ENCODE measurements around the gene CFDP1. TPM values are rescaled to one million over a fixed set of nuclear protein-coding genes. Genes with fewer than 3 reads are reported as not detected.
A peak's percentile ranks its signal among the peaks of the same experiment; 100 is the strongest.

Gene CFDP1
- total RNA-seq, 2 experiments from 2014 or later: 38.9 to 41.6 TPM

DNA sequence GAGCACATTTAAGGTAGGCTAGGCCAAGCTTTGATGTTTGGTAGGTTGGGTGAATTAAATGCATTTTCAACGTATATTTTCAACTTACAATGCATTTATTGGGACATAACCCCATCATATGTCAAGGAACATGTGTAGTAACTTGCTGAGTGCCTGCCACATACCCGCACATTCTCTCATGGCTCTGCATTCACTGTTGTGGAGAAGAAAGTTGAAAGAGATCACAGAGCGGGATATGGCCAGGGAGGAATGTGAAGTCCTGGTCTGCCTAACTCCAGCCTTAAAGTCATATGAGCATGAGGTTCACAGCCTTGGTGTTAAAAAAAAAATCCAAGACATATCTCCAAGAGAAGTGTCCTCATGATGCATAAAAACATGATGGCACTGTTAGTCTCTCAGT, 79.1 kb downstream of the CFDP1 start:
- POLR2A ChIA-PET: no interaction called here
- CTCF ChIA-PET: no interaction called here

GRCh38 chr16:75351183-75351582, 82.1 kb downstream of the CFDP1 start:
- H3K4me3 Mint-ChIP-seq: no peak overlapping the region
- no peak overlapping the region for H3K27ac Mint-ChIP-seq
- no peaks in the 10 kb centered on the region for H3K4me1 Mint-ChIP-seq (ENCODE audit: low read depth)
- ChIA-PET CTCF (no interaction called here), POLR2A (no interaction called here)
- DNase-seq (no peak), ATAC-seq (no peak)
- peaks cover 5% of the 10 kb centered on the region for H3K36me3 Mint-ChIP-seq (ENCODE audit: low read depth)
- H3K9me3 Mint-ChIP-seq (ENCODE audit: insufficient read depth): no peaks in the 10 kb centered on the region
- H3K27me3 Mint-ChIP-seq (ENCODE audit: low read depth): no peaks in the 10 kb centered on the region

More for the DNA sequence above, 79.1 kb downstream of the CFDP1 start:
- no peaks in the 10 kb centered on the region for H3K27me3 Mint-ChIP-seq (ENCODE audit: low read depth)
- no peak for DNase-seq
- no peak overlapping the region for H3K27ac Mint-ChIP-seq
- no peaks in the 10 kb centered on the region for H3K4me1 Mint-ChIP-seq (ENCODE audit: low read depth)
- H3K4me3 Mint-ChIP-seq: no peak overlapping the region
- H3K9me3 Mint-ChIP-seq (ENCODE audit: insufficient read depth): no peaks in the 10 kb centered on the region
- ATAC-seq: no peak
- H3K36me3 Mint-ChIP-seq (ENCODE audit: low read depth): peaks cover 10% of the 10 kb centered on the region

DNA sequence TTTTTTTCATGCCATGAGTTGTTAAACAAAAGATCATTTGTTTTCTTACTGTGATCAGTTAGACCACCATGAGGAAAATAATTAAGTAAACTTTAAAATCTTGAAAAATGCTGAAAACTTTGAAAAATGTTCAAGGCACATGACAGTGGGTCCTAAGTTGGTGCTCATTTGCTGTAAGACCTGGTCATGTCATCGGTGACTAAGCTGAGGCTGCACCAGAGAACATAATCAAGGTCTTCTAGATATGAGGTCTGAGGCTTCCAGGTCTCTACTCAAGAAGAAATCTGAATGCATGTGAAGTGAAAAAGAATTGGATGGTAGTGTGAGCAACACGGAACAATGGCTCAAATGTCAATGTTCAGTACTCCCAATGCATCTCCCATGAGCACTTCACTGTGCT, 87.6 kb downstream of the CFDP1 start:
- H3K27me3 Mint-ChIP-seq (ENCODE audit: low read depth): no peaks in the 10 kb centered on the region
- no peak overlapping the region for H3K27ac Mint-ChIP-seq
- H3K4me3 Mint-ChIP-seq: no peak overlapping the region
- CTCF ChIA-PET: no interaction called here
- H3K4me1 Mint-ChIP-seq (ENCODE audit: low read depth): no peaks in the 10 kb centered on the region
- DNase-seq (no peak), ATAC-seq (no peak)
- peaks cover 7% of the 10 kb centered on the region for H3K36me3 Mint-ChIP-seq (ENCODE audit: low read depth)
- H3K9me3 Mint-ChIP-seq (ENCODE audit: insufficient read depth): no peaks in the 10 kb centered on the region
- POLR2A ChIA-PET: no interaction called here

DNA sequence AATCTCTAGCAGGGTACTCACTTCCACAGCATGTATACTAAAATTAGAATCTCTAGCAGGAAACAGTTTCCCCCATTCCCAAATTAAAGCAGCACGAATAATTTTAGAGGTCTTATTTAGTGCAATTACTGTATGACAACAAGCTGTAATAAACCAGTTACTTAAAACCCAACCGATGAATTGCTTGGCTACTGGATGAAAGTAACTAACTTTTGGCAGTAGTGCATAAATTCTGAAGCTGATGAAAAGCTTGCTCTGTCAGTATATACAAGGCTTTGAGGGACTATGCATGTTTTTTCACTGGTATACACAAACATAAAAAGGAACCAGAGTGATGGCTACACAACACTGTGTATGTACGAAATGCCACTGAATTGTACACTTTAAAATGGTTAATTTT, 89.4 kb downstream of the CFDP1 start:
- H3K27ac Mint-ChIP-seq: no peak overlapping the region
- no peaks in the 10 kb centered on the region for H3K9me3 Mint-ChIP-seq (ENCODE audit: insufficient read depth)
- POLR2A ChIA-PET: no interaction called here
- no peak overlapping the region for H3K4me3 Mint-ChIP-seq
- DNase-seq (no peak), ATAC-seq (no peak)
- CTCF ChIA-PET: no interaction called here
- no peaks in the 10 kb centered on the region for H3K4me1 Mint-ChIP-seq (ENCODE audit: low read depth)
- H3K36me3 Mint-ChIP-seq (ENCODE audit: low read depth): peaks cover 6% of the 10 kb centered on the region
- H3K27me3 Mint-ChIP-seq (ENCODE audit: low read depth): no peaks in the 10 kb centered on the region

DNA sequence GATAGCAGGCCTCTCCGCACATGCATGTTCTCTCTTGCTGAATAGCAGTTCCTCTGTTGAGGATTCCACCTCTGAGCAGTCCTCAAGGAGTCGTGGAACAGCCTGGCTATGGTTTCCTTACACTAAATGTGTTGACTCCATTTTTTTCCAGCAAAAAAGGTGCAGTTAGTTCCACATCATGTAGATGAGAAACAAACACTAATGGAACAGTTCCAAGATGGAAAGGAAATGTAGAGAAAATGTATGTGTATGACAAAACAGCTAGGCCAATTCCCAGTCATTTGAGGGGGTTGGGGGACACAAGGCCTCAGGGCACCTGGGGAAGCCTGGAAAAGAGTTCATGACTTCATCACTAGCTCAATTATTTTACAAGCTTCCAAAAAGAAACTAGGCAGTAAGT, 90.0 kb downstream of the CFDP1 start:
- Mint-ChIP-seq H3K9me3 (ENCODE audit: insufficient read depth) (no peaks in the 10 kb centered on the region), H3K27me3 (ENCODE audit: low read depth) (no peaks in the 10 kb centered on the region), H3K36me3 (ENCODE audit: low read depth) (peaks cover 6% of the 10 kb centered on the region), H3K4me3 (no peak overlapping the region), H3K27ac (no peak overlapping the region), H3K4me1 (ENCODE audit: low read depth) (no peaks in the 10 kb centered on the region)
- DNase-seq (no peak), ATAC-seq (no peak)
- ChIA-PET CTCF (interaction anchor here (1.2 kb wide), 1 partner anchor 144 kb away, joined by 4 read pairs; no protein-coding TSS in a partner anchor), POLR2A (no interaction called here)

DNA sequence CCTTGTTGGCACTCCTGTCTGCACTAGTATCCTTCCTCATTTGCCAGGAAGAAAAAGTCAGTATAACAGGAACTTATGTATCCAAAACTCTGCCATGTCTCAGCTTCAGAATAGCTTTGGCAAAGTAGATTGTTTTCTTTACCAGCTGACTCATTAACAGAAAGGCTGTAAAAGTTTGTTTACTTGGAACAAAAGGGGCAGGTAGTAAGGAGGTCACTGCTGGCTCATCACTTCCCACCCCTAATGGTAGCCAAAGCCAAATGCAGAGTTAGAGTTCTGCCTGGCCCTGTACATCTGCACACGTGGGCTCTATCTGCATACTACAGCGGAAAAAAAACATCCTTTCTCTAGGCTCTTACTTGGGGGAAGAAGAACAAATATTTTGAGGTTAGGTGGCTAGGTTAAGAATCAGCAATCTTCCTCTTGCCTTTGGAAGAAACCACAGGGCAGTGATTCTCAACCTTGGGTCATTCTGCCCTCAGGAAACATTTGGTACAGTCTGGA, 90.9 kb downstream of the CFDP1 start:
- Mint-ChIP-seq H3K9me3 (ENCODE audit: insufficient read depth) (no peaks in the 10 kb centered on the region), H3K36me3 (ENCODE audit: low read depth) (peaks cover 6% of the 10 kb centered on the region), H3K4me3 (no peak overlapping the region), H3K27me3 (ENCODE audit: low read depth) (no peaks in the 10 kb centered on the region), H3K4me1 (ENCODE audit: low read depth) (no peaks in the 10 kb centered on the region), H3K27ac (no peak overlapping the region)
- ChIA-PET CTCF (interaction anchor here (1.2 kb wide), 1 partner anchor 143 kb away, joined by 4 read pairs; no protein-coding TSS in a partner anchor), POLR2A (no interaction called here)
- no peak for DNase-seq
- ATAC-seq: no peak

DNA sequence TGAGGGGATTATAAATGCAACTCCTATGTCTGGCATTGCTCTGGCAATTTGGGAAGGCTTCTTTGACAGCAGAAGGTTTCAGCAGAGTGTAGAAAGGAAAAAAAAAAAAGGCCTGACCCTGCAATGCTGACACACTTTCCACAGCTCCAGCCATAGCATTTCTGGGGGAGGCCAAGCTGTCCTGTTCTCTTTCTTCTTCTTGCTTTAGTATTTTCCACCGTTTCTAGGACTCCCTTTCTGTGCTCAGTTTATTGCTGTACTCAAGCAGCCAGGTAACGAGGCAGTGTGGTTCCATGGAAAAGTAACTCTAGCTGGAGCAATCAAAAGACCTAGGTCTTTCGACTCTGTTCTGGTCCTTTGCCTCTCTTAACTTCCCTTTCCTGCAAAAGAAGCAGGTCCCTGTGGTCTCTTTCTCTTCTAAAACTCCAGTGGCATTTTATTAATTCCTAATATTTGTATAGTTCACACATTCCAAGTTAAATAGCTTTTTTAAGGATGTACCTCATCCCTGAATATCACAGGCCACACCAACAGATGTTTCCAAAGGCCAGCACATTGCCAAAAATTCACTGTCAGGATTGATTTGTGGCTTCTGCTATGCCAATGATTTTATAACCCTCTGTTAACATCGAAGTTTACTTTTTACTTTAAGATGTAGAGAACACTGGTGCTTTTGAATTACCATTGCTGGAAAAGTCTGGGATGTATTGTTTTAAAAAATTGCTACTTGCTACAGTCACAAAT, 91.6 kb downstream of the CFDP1 start:
- CTCF ChIA-PET: no interaction called here

GRCh38 chr16:75340741-75341491, 92.4 kb downstream of the CFDP1 start:
- ChIA-PET POLR2A (no interaction called here), CTCF (no interaction called here)
- no peaks in the 10 kb centered on the region for H3K9me3 Mint-ChIP-seq (ENCODE audit: insufficient read depth)
- peaks cover 4% of the 10 kb centered on the region for H3K36me3 Mint-ChIP-seq (ENCODE audit: low read depth)
- H3K27me3 Mint-ChIP-seq (ENCODE audit: low read depth): no peaks in the 10 kb centered on the region
- no peaks in the 10 kb centered on the region for H3K4me1 Mint-ChIP-seq (ENCODE audit: low read depth)
- ATAC-seq: no peak
- no peak overlapping the region for H3K4me3 Mint-ChIP-seq
- no peak overlapping the region for H3K27ac Mint-ChIP-seq
- DNase-seq: no peak

More for the DNA sequence above, 91.6 kb downstream of the CFDP1 start:
- peaks cover 6% of the 10 kb centered on the region for H3K36me3 Mint-ChIP-seq (ENCODE audit: low read depth)
- ATAC-seq: no peak
- POLR2A ChIA-PET: no interaction called here
- no peak overlapping the region for H3K4me3 Mint-ChIP-seq
- H3K9me3 Mint-ChIP-seq (ENCODE audit: insufficient read depth): no peaks in the 10 kb centered on the region
- no peak overlapping the region for H3K27ac Mint-ChIP-seq
- no peaks in the 10 kb centered on the region for H3K4me1 Mint-ChIP-seq (ENCODE audit: low read depth)
- DNase-seq: no peak
- no peaks in the 10 kb centered on the region for H3K27me3 Mint-ChIP-seq (ENCODE audit: low read depth)

- H3K27ac Mint-ChIP-seq: no peak overlapping the region
- DNase-seq (no peak), ATAC-seq (no peak)
- H3K4me1 Mint-ChIP-seq (ENCODE audit: low read depth): peaks cover 15% of the 10 kb centered on the region
- no peaks in the 10 kb centered on the region for H3K27me3 Mint-ChIP-seq (ENCODE audit: low read depth)
- ChIA-PET CTCF (no interaction called here), POLR2A (no interaction called here)
- no peak overlapping the region for H3K4me3 Mint-ChIP-seq
- no peaks in the 10 kb centered on the region for H3K9me3 Mint-ChIP-seq (ENCODE audit: insufficient read depth)
- H3K36me3 Mint-ChIP-seq (ENCODE audit: low read depth): peaks cover 6% of the 10 kb centered on the region
Observed at GRCh38 chr16:75337430-75337829, 95.9 kb downstream of the CFDP1 start.

GRCh38 chr16:75336521-75336920, 96.8 kb downstream of the CFDP1 start:
- no peak for ATAC-seq
- ChIA-PET POLR2A (no interaction called here), CTCF (interaction anchor here (1.4 kb wide), 1 partner anchor 10 kb away, joined by 4 read pairs; no protein-coding TSS in a partner anchor)
- Mint-ChIP-seq H3K27ac (no peak overlapping the region), H3K4me1 (ENCODE audit: low read depth) (peaks cover 15% of the 10 kb centered on the region), H3K4me3 (no peak overlapping the region), H3K9me3 (ENCODE audit: insufficient read depth) (no peaks in the 10 kb centered on the region), H3K36me3 (ENCODE audit: low read depth) (peaks cover 6% of the 10 kb centered on the region), H3K27me3 (ENCODE audit: low read depth) (no peaks in the 10 kb centered on the region)
- no peak for DNase-seq

- H3K27me3 Mint-ChIP-seq (ENCODE audit: low read depth): no peaks in the 10 kb centered on the region
- H3K4me1 Mint-ChIP-seq (ENCODE audit: low read depth): peaks cover 15% of the 10 kb centered on the region
- ChIA-PET CTCF (interaction anchor here (0.6 kb wide), 1 partner anchor 53 kb away, joined by 3 read pairs; no protein-coding TSS in a partner anchor), POLR2A (no interaction called here)
- H3K4me3 Mint-ChIP-seq: peak overlapping the region; percentile 8
- peak overlapping the region; percentile 73 for H3K27ac Mint-ChIP-seq
- H3K9me3 Mint-ChIP-seq (ENCODE audit: insufficient read depth): no peaks in the 10 kb centered on the region
- H3K36me3 Mint-ChIP-seq (ENCODE audit: low read depth): peaks cover 4% of the 10 kb centered on the region
- ATAC-seq (peak; percentile 49), DNase-seq (no peak)
Observed at GRCh38 chr16:75333721-75334163, 99.6 kb downstream of the CFDP1 start.

GRCh38 chr16:75329943-75330342, 103.4 kb downstream of the CFDP1 start:
- ATAC-seq (no peak), DNase-seq (no peak)
- ChIA-PET POLR2A (no interaction called here), CTCF (interaction anchor here (0.8 kb wide), 1 partner anchor 9 kb away, joined by 3 read pairs; no protein-coding TSS in a partner anchor)
- Mint-ChIP-seq H3K4me3 (no peak overlapping the region), H3K36me3 (ENCODE audit: low read depth) (peaks cover 4% of the 10 kb centered on the region), H3K9me3 (ENCODE audit: insufficient read depth) (no peaks in the 10 kb centered on the region), H3K4me1 (ENCODE audit: low read depth) (peaks cover 27% of the 10 kb centered on the region), H3K27ac (no peak overlapping the region), H3K27me3 (ENCODE audit: low read depth) (no peaks in the 10 kb centered on the region)

Data from activated CD8-positive, alpha-beta T cell treated with anti-CD3 and anti-CD28 coated beads, Interleukin-2, amount 10 ng/mL, durations not matched to agents 7 days and 5 days (primary cell).